ENCODE results near the gene ZNF91.

GRCh38 chr19:23351806-23352205, 43.5 kb downstream of the ZNF91 start:
- no peak for TF ChIP-seq POLR2AphosphoS5 (IDR thresholded peaks at IDR 0.05; ENCODE audit: low read depth)
- TF ChIP-seq CTCF (IDR thresholded peaks at IDR 0.05; ENCODE audit: insufficient read depth, low read length): no peak
- TF ChIP-seq SPI1 (IDR thresholded peaks at IDR 0.05; ENCODE audit: borderline replicate concordance, low read depth): no peak
- TF ChIP-seq REST (IDR thresholded peaks at IDR 0.05; ENCODE audit: insufficient replicate concordance, low read depth): no peak
- TF ChIP-seq GABPA (IDR thresholded peaks at IDR 0.05; ENCODE audit: low read depth): no peak
